ENCODE measurements around the gene VEPH1. TPM values are rescaled to one million over a fixed set of nuclear protein-coding genes. Genes with fewer than 3 reads are reported as not detected.

Gene VEPH1
- 25.2 and 43.9 TPM in 2 replicates for total RNA-seq

DNA sequence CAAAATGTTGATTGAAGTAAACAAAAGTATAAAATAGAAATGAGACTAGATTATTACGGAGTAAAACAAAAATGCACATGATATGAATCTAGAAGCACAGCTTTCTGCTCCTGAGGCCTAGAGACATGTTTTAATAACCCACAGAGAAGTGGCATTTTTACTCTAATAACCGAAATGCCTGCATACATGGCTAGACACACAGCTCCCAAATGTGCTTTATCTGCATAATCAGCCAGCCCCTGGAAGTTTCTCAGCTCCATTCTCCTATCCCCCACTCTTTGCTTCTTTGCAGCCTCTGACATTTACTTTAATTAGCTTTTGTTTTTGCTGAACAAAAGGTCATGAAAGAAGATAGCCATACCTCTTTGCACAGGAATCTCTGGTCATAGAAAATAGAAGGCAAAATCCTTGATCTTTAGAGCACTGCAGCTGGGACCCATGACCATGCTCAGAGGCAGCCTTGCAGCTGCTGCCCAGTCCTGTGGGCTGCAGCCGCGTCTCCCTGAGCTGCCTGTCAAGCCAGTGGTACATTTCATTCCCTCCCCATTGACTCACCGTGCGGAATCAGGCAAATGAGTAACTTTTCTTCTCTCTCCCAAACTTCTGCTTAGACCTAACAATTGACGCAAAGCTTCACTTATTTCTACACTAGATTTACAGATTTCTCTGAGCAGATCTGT, at the start of gene VEPH1:
Gene VEPH1, minus strand, starts transcription at position 501 of the 680 bp plus-strand sequence. CDS start 8,067 bp downstream, outside the sequence.

GRCh38 chr3:157436583-157437291, 66.5 kb downstream of the VEPH1 start, which contains the start of gene PTX3:
PTX3 (plus strand) TSS chr3:157436850; CDS start chr3:157436934, 84 bp downstream.

Other genes with a start within 250 kb of the VEPH1 start
- 457 and 493 TPM in 2 replicates for gene PTX3, start 66.6 kb downstream of the VEPH1 start, total RNA-seq

Data from cardiac ventricle fibroblast (primary cell).